Neuronal stem cell (in vitro differentiated cells): ENCODE data around the gene RALGPS1.
"Not testable (repeated sequence)": the region's sequence is repeated elsewhere in the genome, so short reads cannot be mapped to it uniquely, and the experiment has no call there.

Experiments used
- DNase-seq: peaks from one replicate; pipeline ENCODE4 v3.0.0-alpha.2; 2013; ENCODE audit warnings: low spot score
- H2AFZ ChIP-seq: one replicate; pipeline ENCODE4 v1.6.1; 2013; ENCODE audit warnings: mild to moderate bottlenecking, low read length, inconsistent platforms
- H2AK5ac ChIP-seq: 2 replicates; pipeline ENCODE4 v1.6.1; 2013; ENCODE audit warnings: low read depth, mild to moderate bottlenecking, inconsistent platforms, low read length, moderate library complexity, mixed read lengths
- H2BK120ac ChIP-seq: 2 replicates; pipeline ENCODE4 v1.6.1; 2013; ENCODE audit warnings: low read depth, mild to moderate bottlenecking, inconsistent platforms, low read length, moderate library complexity, mixed read lengths
- H2BK12ac ChIP-seq: one replicate; pipeline ENCODE4 v1.6.1; 2013; ENCODE audit warnings: low read length, inconsistent platforms
- H2BK15ac ChIP-seq: 2 replicates; pipeline ENCODE4 v1.6.1; 2013; ENCODE audit warnings: mild to moderate bottlenecking, low read length, inconsistent platforms, mixed read lengths
- H2BK5ac ChIP-seq: one replicate; pipeline ENCODE4 v1.6.1; 2013; ENCODE audit warnings: inconsistent platforms, mild to moderate bottlenecking, low read length, moderate library complexity
- H3K14ac ChIP-seq: one replicate; pipeline ENCODE4 v1.6.1; 2013; ENCODE audit warnings: low read length, inconsistent platforms
- H3K18ac ChIP-seq: 2 replicates; pipeline ENCODE4 v1.6.1; 2013; ENCODE audit warnings: low read length, inconsistent platforms
- H3K23ac ChIP-seq: 2 replicates; pipeline ENCODE4 v1.6.1; 2013; ENCODE audit warnings: low read depth, mild to moderate bottlenecking, mixed read lengths, low read length, inconsistent platforms; ENCODE audit not compliant: poor library complexity
- H3K27ac ChIP-seq: replicated peaks from 3 replicates; pipeline ENCODE4 v1.5.1; 2013; ENCODE audit warnings: low read length, inconsistent platforms
- H3K27me3 ChIP-seq, 3 experiments: 2 replicates each; pipeline ENCODE4 v1.6.1; 2013; ENCODE audit warnings: low read length in 3 of 3, mild to moderate bottlenecking in 2 of 3, inconsistent platforms in 1 of 3, low read depth in 1 of 3, mixed read lengths in 1 of 3, moderate library complexity in 1 of 3; ENCODE audit not compliant: control insufficient read depth in 3 of 3, insufficient read depth in 3 of 3
- H3K36me3 ChIP-seq, 2 donors: replicated peaks in 1 of 2; 2 replicates each; pipeline ENCODE4 v1.6.1; 2013; ENCODE audit warnings: low read length in 2 of 2; ENCODE audit not compliant: control insufficient read depth in 2 of 2, insufficient read depth in 2 of 2
- H3K4ac ChIP-seq: 2 replicates; pipeline ENCODE4 v1.6.1; 2013; ENCODE audit warnings: inconsistent platforms, mild to moderate bottlenecking, low read length, moderate library complexity
- H3K4me1 ChIP-seq, 2 donors: 1 replicate in 1 of 2; 2 replicates in 1 of 2; pipeline ENCODE4 v1.6.1; 2013; ENCODE audit warnings: low read length in 2 of 2, low read depth in 1 of 2; ENCODE audit not compliant: control insufficient read depth in 2 of 2, insufficient read depth in 1 of 2
- H3K4me2 ChIP-seq: one replicate; pipeline ENCODE4 v1.6.1; 2013; ENCODE audit warnings: mild to moderate bottlenecking, low read length, inconsistent platforms; ENCODE audit not compliant: insufficient read depth, poor library complexity, severe bottlenecking
- H3K4me3 ChIP-seq, 2 donors: 2 replicates each; pipeline ENCODE4 v1.5.1; 2013; ENCODE audit warnings: low read length in 2 of 2, mild to moderate bottlenecking in 2 of 2, inconsistent platforms in 1 of 2, moderate library complexity in 1 of 2
- H3K79me1 ChIP-seq: one replicate; pipeline ENCODE4 v1.6.1; 2013; ENCODE audit warnings: low read depth, mild to moderate bottlenecking, inconsistent platforms, low read length, moderate library complexity
- H3K9ac ChIP-seq: one replicate; pipeline ENCODE4 v1.6.1; 2013; ENCODE audit warnings: mild to moderate bottlenecking, low read depth, low read length, inconsistent platforms; ENCODE audit not compliant: poor library complexity
- H3K9me3 ChIP-seq, 2 donors: replicated peaks in 1 of 2; 2 replicates each; pipeline versions ENCODE3 to v1.6.1; 2013; ENCODE audit warnings: low read length in 2 of 2, mild to moderate bottlenecking in 2 of 2, inconsistent platforms in 1 of 2, low read depth in 1 of 2, mixed read lengths in 1 of 2, moderate library complexity in 1 of 2; ENCODE audit not compliant: control insufficient read depth in 2 of 2, insufficient read depth in 1 of 2
- H4K8ac ChIP-seq: one replicate; pipeline ENCODE4 v1.6.1; 2013; ENCODE audit warnings: low read depth, mild to moderate bottlenecking, inconsistent platforms, low read length, moderate library complexity
- H4K91ac ChIP-seq: one replicate; pipeline ENCODE4 v1.6.1; 2013; ENCODE audit warnings: low read length, low read depth, mild to moderate bottlenecking, inconsistent platforms; ENCODE audit not compliant: poor library complexity
- WGBS, 2 donors: extraction: QIAGEN DNeasy Blood & Tissue Kit; methylation state at CpG; one replicate each; pipeline ENCODE4 v1.1.7; 2013; ENCODE audit warnings: missing lambda C conversion rate in 2 of 2, mixed read lengths in 1 of 2; ENCODE audit not compliant: insufficient read length in 2 of 2, insufficient replicate concordance in 1 of 2; ENCODE audit errors: extremely low coverage in 2 of 2; 5-methylcytosine and 5-hydroxymethylcytosine counted together

The RALGPS1 gene

DNA sequence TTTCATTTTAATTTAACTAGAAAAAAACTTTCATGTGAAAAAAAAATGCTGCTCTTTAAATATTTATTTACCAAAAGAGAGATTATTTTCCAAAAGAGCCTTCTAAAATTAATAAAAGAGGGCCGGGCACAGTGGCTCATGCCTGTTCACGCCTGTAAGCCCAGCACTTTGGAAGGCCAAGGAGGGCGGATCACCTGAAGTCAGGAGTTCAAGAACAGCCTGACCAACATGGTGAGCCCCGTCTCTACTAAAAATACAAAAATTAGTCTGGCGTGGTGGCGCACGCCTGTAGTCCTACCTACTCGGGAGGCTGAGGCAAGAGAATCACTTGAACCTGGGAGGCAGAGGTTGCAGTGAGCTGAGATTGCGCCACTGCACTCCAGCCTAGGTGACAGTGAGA, 256.8 kb downstream of the RALGPS1 start:
- H3K27ac ChIP-seq, H3K36me3 ChIP-seq, H3K18ac ChIP-seq, H3K14ac ChIP-seq, H3K79me1 ChIP-seq, H3K4me3 ChIP-seq, H2AFZ ChIP-seq, H2BK5ac ChIP-seq, H3K4me1 ChIP-seq, H3K9me3 ChIP-seq, H2AK5ac ChIP-seq, H3K4ac ChIP-seq, H2BK120ac ChIP-seq, H4K8ac ChIP-seq, H4K91ac ChIP-seq, H3K23ac ChIP-seq, H2BK15ac ChIP-seq, H3K27me3 ChIP-seq, DNase-seq, H2BK12ac ChIP-seq, H3K4me2 ChIP-seq, H3K9ac ChIP-seq: not testable (repeated sequence)
- no CpG with 5 or more reads among the region's 9 CpGs for WGBS, 2 donors

GRCh38 chr9:127172066-127172707, 257.6 kb downstream of the RALGPS1 start:
- Histone ChIP-seq H3K18ac (no peak overlapping the region), H3K79me1 (no peaks in the 10 kb centered on the region), H2AK5ac (no peak overlapping the region), H3K36me3 (no peaks in the 10 kb centered on the region), H2BK5ac (no peak overlapping the region), H2BK120ac (no peak overlapping the region), H3K4me2 (no peak overlapping the region), H2AFZ (no peak overlapping the region), H3K27ac (no peak overlapping the region), H3K4me1 (no peaks in the 10 kb centered on the region), H2BK15ac (no peak overlapping the region), H3K27me3 (no peaks in the 10 kb centered on the region), H3K9ac (no peak overlapping the region), H3K23ac (no peak overlapping the region), H3K14ac (no peak overlapping the region), H4K91ac (no peak overlapping the region), H3K4ac (no peak overlapping the region), H3K9me3 (no peaks in the 10 kb centered on the region), H4K8ac (no peak overlapping the region), H2BK12ac (no peak overlapping the region), H3K4me3 (no peak overlapping the region)
- no CpG with 5 or more reads among the region's 12 CpGs for WGBS, 2 donors
- no peak for DNase-seq

- Histone ChIP-seq H3K9ac (no peak overlapping the region), H2AFZ (no peak overlapping the region), H3K4me3 (no peak overlapping the region), H3K27me3 (no peaks in the 10 kb centered on the region), H3K23ac (no peak overlapping the region), H3K4me1 (no peaks in the 10 kb centered on the region), H2BK120ac (no peak overlapping the region), H3K79me1 (no peaks in the 10 kb centered on the region), H2BK15ac (no peak overlapping the region), H3K4me2 (no peak overlapping the region), H3K4ac (no peak overlapping the region), H2BK5ac (no peak overlapping the region), H4K8ac (no peak overlapping the region), H2AK5ac (no peak overlapping the region), H3K9me3 (no peaks in the 10 kb centered on the region), H3K18ac (no peak overlapping the region), H4K91ac (no peak overlapping the region), H3K27ac (no peak overlapping the region), H2BK12ac (no peak overlapping the region), H3K36me3 (no peaks in the 10 kb centered on the region), H3K14ac (no peak overlapping the region)
- WGBS, 2 donors: no CpG with 5 or more reads among the region's 4 CpGs
- DNase-seq: no peak
Observed at GRCh38 chr9:127173063-127173462, 258.5 kb downstream of the RALGPS1 start.

GRCh38 chr9:127174386-127175318, 260.1 kb downstream of the RALGPS1 start:
- H2BK120ac ChIP-seq: no peak overlapping the region
- H3K9me3 ChIP-seq: no peaks in the 10 kb centered on the region
- no peak overlapping the region for H2BK15ac ChIP-seq
- no peak overlapping the region for H2BK12ac ChIP-seq
- no peak overlapping the region for H2AFZ ChIP-seq
- no peak overlapping the region for H3K14ac ChIP-seq
- no peaks in the 10 kb centered on the region for H3K36me3 ChIP-seq
- H3K79me1 ChIP-seq: no peaks in the 10 kb centered on the region
- H3K27ac ChIP-seq: no peak overlapping the region
- no peak overlapping the region for H4K8ac ChIP-seq
- H2BK5ac ChIP-seq: no peak overlapping the region
- no peak for DNase-seq
- H4K91ac ChIP-seq: no peak overlapping the region
- no peak overlapping the region for H3K23ac ChIP-seq
- H3K4me3 ChIP-seq: no peak overlapping the region
- no peak overlapping the region for H3K18ac ChIP-seq
- no peak overlapping the region for H2AK5ac ChIP-seq
- H3K27me3 ChIP-seq: no peaks in the 10 kb centered on the region
- no peak overlapping the region for H3K9ac ChIP-seq
- peaks cover 0 to 1% of the 10 kb centered on the region in 2 donors for H3K4me1 ChIP-seq
- no CpG with 5 or more reads among the region's 12 CpGs for WGBS, 2 donors
- H3K4me2 ChIP-seq: no peak overlapping the region
- no peak overlapping the region for H3K4ac ChIP-seq
